Activated CD4-positive, alpha-beta memory T cell treated with anti-CD3 and anti-CD28 coated beads for 36 hours (primary cell): ENCODE results near the gene DIPK1A. TPM values are rescaled to one million over a fixed set of nuclear protein-coding genes. Genes with fewer than 3 reads are reported as not detected.
A peak's percentile ranks its signal among the peaks of the same experiment; 100 is the strongest.

Experiments used
- CTCF ChIA-PET: fragments of 350-600 bp; sonication (Branson Sonifier 250); formaldehyde crosslinking; loops from one replicate; lab custom pipeline; 2021; ENCODE audit warnings: antibody characterized with exemption, inconsistent platforms; lab: Charles Lee
- POLR2A ChIA-PET: fragments of 350-600 bp; sonication (Branson Sonifier 250); formaldehyde crosslinking; loops from one replicate; lab custom pipeline; 2021; ENCODE audit warnings: antibody characterized with exemption; lab: Charles Lee
- DNase-seq: peaks from one replicate; pipeline ENCODE4 v3.0.0-alpha.2; 2020
- H3K27ac Mint-ChIP-seq: one replicate; pipeline ENCODE4 v1.8.0; 2021; ENCODE audit warnings: mixed read lengths
- H3K27me3 Mint-ChIP-seq: one replicate; pipeline ENCODE4 v1.8.0; 2021; ENCODE audit warnings: mixed read lengths
- H3K36me3 Mint-ChIP-seq: one replicate; pipeline ENCODE4 v1.8.0; 2021; ENCODE audit warnings: mixed read lengths
- H3K4me1 Mint-ChIP-seq: one replicate; pipeline ENCODE4 v1.8.0; 2021; ENCODE audit warnings: low read depth, mixed read lengths
- H3K4me3 Mint-ChIP-seq: one replicate; pipeline ENCODE4 v1.8.0; 2021; ENCODE audit warnings: mild to moderate bottlenecking, mixed read lengths
- H3K9me3 Mint-ChIP-seq: one replicate; pipeline ENCODE4 v1.8.0; 2021; ENCODE audit warnings: mixed read lengths
- intact Hi-C: fragments of 100-400 bp; cut with micrococcal nuclease; formaldehyde crosslinking; loops from one replicate; pipeline ENCODE4 v1.15.1; 2023
- total RNA-seq, 2 experiments: library from RNA; stranded (reverse); gene quantifications; one replicate each; pipeline ENCODE4 v1.2.3, GENCODE V29; 2021

Gene DIPK1A
- total RNA-seq, 2 experiments from 2014 or later, result 8.2 to 8.7 TPM

- H3K9me3 Mint-ChIP-seq, result no peaks in the 10 kb centered on the region
- intact Hi-C loops, result loop anchor here (5.0 to 10.0 kb wide), 4 partner anchors 380 to 1408 kb away; partner anchors contain the start of genes DR1 and GFI1
- no peak overlapping the region for H3K27ac Mint-ChIP-seq
- POLR2A ChIA-PET, result no interaction called here
- H3K36me3 Mint-ChIP-seq, result peaks cover 3% of the 10 kb centered on the region
- H3K4me3 Mint-ChIP-seq, result no peak overlapping the region
- CTCF ChIA-PET, result interaction anchor here (0.7 to 12.1 kb wide), 4 partner anchors 11 to 662 kb away, joined by 3 to 212 read pairs (median 88); no protein-coding TSS in a partner anchor
- peak; percentile 44 for DNase-seq
- no peaks in the 10 kb centered on the region for H3K27me3 Mint-ChIP-seq
- H3K4me1 Mint-ChIP-seq, result peaks cover 17% of the 10 kb centered on the region
Observed at GRCh38 chr1:92964998-92965397, 3.7 kb upstream of the DIPK1A start.

GRCh38 chr1:92964316-92964715 lies 3.1 kb upstream of the DIPK1A start:
- Mint-ChIP-seq H3K4me3 (no peak overlapping the region), H3K4me1 (peaks cover 14% of the 10 kb centered on the region), H3K36me3 (peaks cover 4% of the 10 kb centered on the region), H3K9me3 (no peaks in the 10 kb centered on the region), H3K27me3 (no peaks in the 10 kb centered on the region), H3K27ac (no peak overlapping the region)
- POLR2A ChIA-PET, result no interaction called here
- DNase-seq, result no peak
- CTCF ChIA-PET, result interaction anchor here (0.7 to 11.4 kb wide), 4 partner anchors 12 to 662 kb away, joined by 3 to 172 read pairs (median 51); no protein-coding TSS in a partner anchor
- intact Hi-C loops, result loop anchor here (5.0 to 10.0 kb wide), 4 partner anchors 380 to 1407 kb away; partner anchors contain the start of genes DR1 and GFI1

- Mint-ChIP-seq H3K9me3 (no peaks in the 10 kb centered on the region), H3K4me1 (peaks cover 25% of the 10 kb centered on the region), H3K27me3 (no peaks in the 10 kb centered on the region), H3K4me3 (no peak overlapping the region), H3K36me3 (peaks cover 4% of the 10 kb centered on the region), H3K27ac (no peak overlapping the region)
- ChIA-PET POLR2A (interaction anchor here (0.5 to 3.2 kb wide), 18 partner anchors 9 to 654 kb away, joined by 3 to 43 read pairs (median 4); partner anchors contain the start of gene RPL5), CTCF (interaction anchor here (0.5 to 11.4 kb wide), 21 partner anchors 10 to 618 kb away, joined by 3 to 172 read pairs (median 4); partner anchors contain the start of gene RPL5)
- peak; percentile 78 for DNase-seq
- intact Hi-C loops, result loop anchor here (1.0 to 10.0 kb wide), 8 partner anchors 19 to 1405 kb away; partner anchors contain the start of genes CCDC18, DR1, GFI1 and MTF2
Observed at GRCh38 chr1:92961896-92962752, 862 bp upstream of the DIPK1A start.

- H3K36me3 Mint-ChIP-seq, result peaks cover 4% of the 10 kb centered on the region
- DNase-seq, result peak; percentile 75
- H3K27me3 Mint-ChIP-seq, result no peaks in the 10 kb centered on the region
- ChIA-PET POLR2A (interaction anchor here (0.6 to 3.2 kb wide), 25 partner anchors 8 to 647 kb away, joined by 3 to 43 read pairs (median 3); partner anchors contain the start of genes MTF2 and RPL5), CTCF (interaction anchor here (0.7 to 11.4 kb wide), 23 partner anchors 8 to 344 kb away, joined by 3 to 172 read pairs (median 5); partner anchors contain the start of gene RPL5)
- peaks cover 39% of the 10 kb centered on the region for H3K4me1 Mint-ChIP-seq
- intact Hi-C loops, result loop anchor here (1.0 to 10.0 kb wide), 10 partner anchors 9 to 1403 kb away; partner anchors contain the start of genes CCDC18, DR1, GFI1 and MTF2
- peak overlapping the region; percentile 88 for H3K4me3 Mint-ChIP-seq
- H3K27ac Mint-ChIP-seq, result peak overlapping the region; percentile 96
- no peaks in the 10 kb centered on the region for H3K9me3 Mint-ChIP-seq
Observed at GRCh38 chr1:92960395-92961130, 699 bp downstream of the DIPK1A start.

GRCh38 chr1:92958203-92958970 lies 2.9 kb downstream of the DIPK1A start:
- H3K27me3 Mint-ChIP-seq, result no peaks in the 10 kb centered on the region
- H3K4me1 Mint-ChIP-seq, result peaks cover 53% of the 10 kb centered on the region
- H3K9me3 Mint-ChIP-seq, result no peaks in the 10 kb centered on the region
- H3K36me3 Mint-ChIP-seq, result peaks cover 4% of the 10 kb centered on the region
- CTCF ChIA-PET, result interaction anchor here (1.1 to 11.4 kb wide), 7 partner anchors 8 to 127 kb away, joined by 3 to 172 read pairs (median 10); partner anchors contain the start of gene RPL5
- no peak overlapping the region for H3K27ac Mint-ChIP-seq
- no peak for DNase-seq
- POLR2A ChIA-PET, result interaction anchor here (2.0 kb wide), 1 partner anchor 32 kb away, joined by 6 read pairs; no protein-coding TSS in a partner anchor
- no peak overlapping the region for H3K4me3 Mint-ChIP-seq
- intact Hi-C loops, result no loop called here

- peaks cover 4% of the 10 kb centered on the region for H3K36me3 Mint-ChIP-seq
- peak overlapping the region; percentile 69 for H3K27ac Mint-ChIP-seq
- ChIA-PET CTCF (interaction anchor here (1.1 to 11.4 kb wide), 6 partner anchors 11 to 125 kb away, joined by 3 to 172 read pairs (median 10); partner anchors contain the start of gene RPL5), POLR2A (interaction anchor here (2.0 kb wide), 1 partner anchor 33 kb away, joined by 6 read pairs; no protein-coding TSS in a partner anchor)
- intact Hi-C loops, result no loop called here
- DNase-seq, result no peak
- no peaks in the 10 kb centered on the region for H3K9me3 Mint-ChIP-seq
- peak overlapping the region; percentile 31 for H3K4me3 Mint-ChIP-seq
- H3K27me3 Mint-ChIP-seq, result no peaks in the 10 kb centered on the region
- H3K4me1 Mint-ChIP-seq, result peaks cover 61% of the 10 kb centered on the region
Observed at GRCh38 chr1:92957030-92957734, 4.1 kb downstream of the DIPK1A start.

- intact Hi-C loops, result no loop called here
- ChIA-PET POLR2A (interaction anchor here (0.6 to 2.0 kb wide), 2 partner anchors 18 to 34 kb away, joined by 3 to 6 read pairs; no protein-coding TSS in a partner anchor), CTCF (interaction anchor here (1.1 to 11.4 kb wide), 6 partner anchors 12 to 125 kb away, joined by 3 to 172 read pairs (median 10); partner anchors contain the start of gene RPL5)
- H3K27me3 Mint-ChIP-seq, result no peaks in the 10 kb centered on the region
- H3K27ac Mint-ChIP-seq, result peak overlapping the region; percentile 69
- peaks cover 61% of the 10 kb centered on the region for H3K4me1 Mint-ChIP-seq
- peaks cover 4% of the 10 kb centered on the region for H3K36me3 Mint-ChIP-seq
- no peaks in the 10 kb centered on the region for H3K9me3 Mint-ChIP-seq
- peak overlapping the region; percentile 31 for H3K4me3 Mint-ChIP-seq
- no peak for DNase-seq
Observed at GRCh38 chr1:92956254-92957029, 4.8 kb downstream of the DIPK1A start.

- no peak overlapping the region for H3K27ac Mint-ChIP-seq
- no peaks in the 10 kb centered on the region for H3K27me3 Mint-ChIP-seq
- peak; percentile 68 for DNase-seq
- peak overlapping the region; percentile 22 for H3K4me3 Mint-ChIP-seq
- ChIA-PET CTCF (interaction anchor here (1.4 to 11.4 kb wide), 2 partner anchors 41 to 95 kb away, joined by 6 to 172 read pairs; no protein-coding TSS in a partner anchor), POLR2A (no interaction called here)
- no peaks in the 10 kb centered on the region for H3K9me3 Mint-ChIP-seq
- intact Hi-C loops, result loop anchor here (5.0 kb wide), 1 partner anchor 76 kb away; no protein-coding TSS in a partner anchor
- no peaks in the 10 kb centered on the region for H3K36me3 Mint-ChIP-seq
- H3K4me1 Mint-ChIP-seq, result peaks cover 48% of the 10 kb centered on the region
Observed at GRCh38 chr1:92953491-92953890, 7.8 kb downstream of the DIPK1A start.

- intact Hi-C loops, result loop anchor here (5.0 kb wide), 1 partner anchor 75 kb away; no protein-coding TSS in a partner anchor
- H3K27me3 Mint-ChIP-seq, result no peaks in the 10 kb centered on the region
- no peak overlapping the region for H3K27ac Mint-ChIP-seq
- H3K36me3 Mint-ChIP-seq, result no peaks in the 10 kb centered on the region
- CTCF ChIA-PET, result interaction anchor here (1.4 to 1.5 kb wide), 2 partner anchors 41 to 93 kb away, joined by 4 to 6 read pairs; no protein-coding TSS in a partner anchor
- DNase-seq, result no peak
- H3K4me3 Mint-ChIP-seq, result no peak overlapping the region
- H3K9me3 Mint-ChIP-seq, result no peaks in the 10 kb centered on the region
- POLR2A ChIA-PET, result no interaction called here
- H3K4me1 Mint-ChIP-seq, result peaks cover 46% of the 10 kb centered on the region
Observed at GRCh38 chr1:92952714-92953113, 8.5 kb downstream of the DIPK1A start.
